ENCODE data around the gene IFNA16. TPM values are rescaled to one million over a fixed set of nuclear protein-coding genes. Genes with fewer than 3 reads are reported as not detected.

IFNA16 gene
- total RNA-seq (2022; extraction: Qiagen RNA extraction) = not detected in 5 replicates

DNA sequence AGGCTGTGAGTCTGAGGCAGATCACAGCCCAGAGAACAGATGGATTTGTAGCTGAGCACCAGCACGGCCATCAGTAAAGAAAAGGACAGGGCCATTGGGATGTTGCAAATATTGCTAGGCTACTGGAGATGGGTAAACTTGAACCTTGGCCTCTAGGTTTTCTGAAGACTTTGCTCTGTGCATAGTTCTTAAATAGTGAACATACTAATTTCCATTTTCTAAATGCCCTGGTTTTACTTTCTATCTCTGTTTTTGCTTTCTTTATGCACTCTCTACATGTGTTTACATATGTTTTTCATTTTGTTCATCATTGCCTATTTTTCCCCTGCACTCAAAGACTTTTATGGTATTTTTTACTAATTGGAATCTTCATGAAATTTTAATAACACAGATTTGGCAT, at the start of gene IFNA16:
TSS of gene IFNA16 (minus strand) at position 101 of the 400 bp plus-strand sequence. CDS start at position 95, 6 bp downstream.

DNA sequence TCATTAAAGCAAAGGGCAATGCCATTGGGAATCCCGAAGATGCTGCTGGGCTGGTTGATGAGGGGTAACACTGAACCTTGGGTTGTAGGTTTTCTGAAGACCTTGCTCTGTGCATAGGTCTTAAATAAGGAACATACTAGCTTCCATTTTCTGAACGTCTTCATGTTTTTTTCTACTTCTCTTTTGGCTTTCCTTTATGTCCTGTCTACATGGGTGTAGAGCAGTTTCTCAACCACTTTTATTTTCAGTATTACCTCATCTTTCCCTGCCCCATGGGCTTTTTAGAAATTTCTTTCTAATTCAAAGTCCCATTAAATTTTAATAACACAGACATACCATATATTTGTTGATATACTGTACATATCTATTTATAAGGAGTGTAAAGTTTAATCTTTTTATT, 22.8 kb upstream of the IFNA16 start, which contains the start of gene IFNA14:
TSS of gene IFNA14 (minus strand) at position 95 of the 400 bp plus-strand sequence. CDS start at position 25, 70 bp downstream.

DNA sequence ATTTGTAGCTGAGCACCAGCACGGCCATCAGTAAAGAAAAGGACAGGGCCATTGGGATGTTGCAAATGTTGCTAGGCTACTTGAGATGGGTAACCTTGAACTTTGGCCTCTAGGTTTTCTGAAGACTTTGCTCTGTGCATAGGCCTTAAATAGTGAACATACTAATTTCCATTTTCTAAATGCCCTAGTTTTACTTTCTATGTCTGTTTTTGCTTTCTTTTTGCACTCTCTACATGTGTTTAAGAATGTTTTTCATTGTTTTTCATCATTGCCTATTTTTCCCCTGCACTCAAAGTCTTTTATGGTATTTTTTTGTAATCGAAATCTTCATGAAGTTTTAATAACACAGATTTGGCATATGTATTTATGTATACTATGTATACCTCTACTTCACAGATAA, 11.0 kb upstream of the IFNA16 start, which contains the start of gene IFNA17:
TSS of gene IFNA17 (minus strand) at position 101 of the 400 bp plus-strand sequence. CDS start at position 52, 49 bp downstream.

DNA sequence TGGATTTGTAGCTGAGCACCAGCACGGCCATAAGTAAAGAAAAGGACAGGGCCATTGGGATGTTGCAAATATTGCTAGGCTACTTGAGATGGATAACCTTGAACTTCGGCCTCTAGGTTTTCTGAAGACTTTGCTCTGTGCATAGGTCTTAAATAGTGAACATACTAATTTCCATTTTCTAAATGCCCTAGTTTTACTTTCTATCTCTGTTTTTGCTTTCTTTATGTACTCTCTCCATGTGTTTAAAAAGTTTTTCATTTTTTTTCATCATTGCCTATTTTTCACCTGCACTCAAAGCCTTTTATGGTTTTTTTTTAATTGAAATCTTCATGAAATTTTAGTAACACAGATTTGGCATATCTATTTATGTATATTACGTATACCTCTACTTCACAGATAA, 10.1 kb downstream of the IFNA16 start, which contains the start of gene IFNA10:
TSS of gene IFNA10 (minus strand) at position 101 of the 400 bp plus-strand sequence. CDS start at position 55, 46 bp downstream.

DNA sequence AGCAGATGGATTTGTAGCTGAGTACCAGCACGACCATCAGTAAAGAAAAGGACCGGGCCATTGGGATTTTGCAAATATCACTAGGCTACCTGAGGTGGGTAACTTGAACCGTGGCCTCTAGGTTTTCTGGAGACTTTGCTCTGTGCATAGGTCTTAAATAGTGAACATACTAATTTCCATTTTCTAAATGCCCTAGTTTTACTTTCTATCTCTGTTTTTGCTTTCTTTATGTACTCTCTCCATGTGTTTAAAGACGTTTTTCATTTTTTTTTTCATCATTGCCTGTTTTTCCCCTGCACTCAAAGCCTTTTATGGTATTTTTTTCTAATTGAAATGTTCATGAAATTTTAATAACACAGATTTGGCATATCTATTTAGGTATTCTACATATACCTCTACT, 15.0 kb downstream of the IFNA16 start, which contains the start of gene IFNA7:
TSS of gene IFNA7 (minus strand) at position 101 of the 400 bp plus-strand sequence. CDS start at position 61, 40 bp downstream.

DNA sequence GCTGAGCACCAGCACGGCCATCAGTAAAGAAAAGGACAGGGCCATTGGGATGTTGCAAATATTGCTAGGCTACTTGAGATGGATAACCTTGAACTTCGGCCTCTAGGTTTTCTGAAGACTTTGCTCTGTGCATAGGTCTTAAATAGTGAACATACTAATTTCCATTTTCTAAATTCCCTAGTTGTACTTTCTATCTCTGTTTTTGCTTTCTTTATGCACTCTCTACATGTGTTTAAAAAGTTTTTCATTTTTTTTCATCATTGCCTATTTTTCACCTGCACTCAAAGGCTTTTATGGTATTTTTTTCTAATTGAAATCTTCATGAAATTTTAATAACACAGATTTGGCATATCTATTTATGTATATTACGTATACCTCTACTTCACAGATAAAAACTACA, 29.6 kb downstream of the IFNA16 start, which contains the start of gene IFNA4:
TSS of gene IFNA4 (minus strand) at position 101 of the 400 bp plus-strand sequence. CDS start at position 45, 56 bp downstream.

DNA sequence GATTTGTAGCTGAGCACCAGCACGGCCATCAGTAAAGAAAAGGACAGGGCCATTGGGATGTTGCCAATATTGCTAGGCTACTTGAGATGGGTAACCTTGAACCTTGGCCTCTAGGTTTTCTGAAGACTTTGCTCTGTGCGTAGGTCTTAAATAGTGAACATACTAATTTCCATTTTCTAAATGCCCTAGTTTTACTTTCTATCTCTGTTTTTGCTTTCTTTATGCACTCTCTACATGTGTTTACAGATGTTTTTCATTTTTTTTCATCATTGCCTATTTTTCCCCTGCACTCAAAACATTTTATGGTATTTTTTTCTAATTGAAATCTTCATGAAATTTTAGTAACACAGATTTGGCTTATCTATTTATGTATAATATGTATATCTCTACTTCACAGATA, 50.6 kb downstream of the IFNA16 start, which contains the start of gene IFNA21:
TSS of gene IFNA21 (minus strand) at position 101 of the 400 bp plus-strand sequence. CDS start at position 53, 48 bp downstream.

Other genes with a start within 250 kb of the IFNA16 start
- gene HACD4, start 185.7 kb downstream of the IFNA16 start, total RNA-seq (2022; extraction: Qiagen RNA extraction) = 0.85 to 1.2 TPM (median 1.0 TPM) in 5 replicates
- gene IFNB1, start 139.4 kb downstream of the IFNA16 start, total RNA-seq (2022; extraction: Qiagen RNA extraction) = not detected in 5 replicates
- gene IFNW1, start 75.5 kb downstream of the IFNA16 start, total RNA-seq (2022; extraction: Qiagen RNA extraction) = not detected in 5 replicates
- gene IFNA21, start 50.7 kb downstream of the IFNA16 start, total RNA-seq (2022; extraction: Qiagen RNA extraction) = not detected in 5 replicates
- not detected in 5 replicates for gene IFNA4, start 29.7 kb downstream of the IFNA16 start, total RNA-seq (2022; extraction: Qiagen RNA extraction)
- not detected in 5 replicates for gene IFNA7, start 15.1 kb downstream of the IFNA16 start, total RNA-seq (2022; extraction: Qiagen RNA extraction)
- gene IFNA10, start 10.2 kb downstream of the IFNA16 start, total RNA-seq (2022; extraction: Qiagen RNA extraction) = not detected in 5 replicates
- gene IFNA17, start 10.9 kb upstream of the IFNA16 start, total RNA-seq (2022; extraction: Qiagen RNA extraction) = not detected in 5 replicates
- gene IFNA14, start 22.7 kb upstream of the IFNA16 start, total RNA-seq (2022; extraction: Qiagen RNA extraction) = not detected in 5 replicates
- not detected in 5 replicates for gene IFNA5, start 88.0 kb upstream of the IFNA16 start, total RNA-seq (2022; extraction: Qiagen RNA extraction)
- 15.0 to 23.5 TPM (median 18.5 TPM) in 5 replicates for gene KLHL9, start 118.1 kb upstream of the IFNA16 start, total RNA-seq (2022; extraction: Qiagen RNA extraction)
- not detected in 5 replicates for gene IFNA6, start 133.6 kb upstream of the IFNA16 start, total RNA-seq (2022; extraction: Qiagen RNA extraction)
- not detected in 5 replicates for gene IFNA13, start 150.7 kb upstream of the IFNA16 start, total RNA-seq (2022; extraction: Qiagen RNA extraction)
- not detected in 5 replicates for gene IFNA2, start 168.1 kb upstream of the IFNA16 start, total RNA-seq (2022; extraction: Qiagen RNA extraction)
- not detected in 5 replicates for gene IFNA8, start 191.8 kb upstream of the IFNA16 start, total RNA-seq (2022; extraction: Qiagen RNA extraction)
- not detected in 5 replicates for gene IFNA1, start 223.1 kb upstream of the IFNA16 start, total RNA-seq (2022; extraction: Qiagen RNA extraction)